Astrocyte (in vitro differentiated cells and primary cell): ENCODE results near the gene DCAF4. TPM values are rescaled to one million over a fixed set of nuclear protein-coding genes. Genes with fewer than 3 reads are reported as not detected.

Source experiments
- DNase-seq: peaks from one replicate; pipeline ENCODE4 v3.0.0-alpha.2; 2010; ENCODE audit warnings: low read depth
- FAIRE-seq: peaks from 2 replicates; lab custom pipeline; 2011; peaks lifted over from hg19 to GRCh38; lab: Jason Lieb, UNC
- H2AFZ ChIP-seq: 2 replicates; pipeline ENCODE4 v1.6.0; 2012; ENCODE audit warnings: low read depth, low read length, inconsistent platforms
- H3K27ac ChIP-seq: 2 replicates; pipeline ENCODE4 v1.5.1; 2011; ENCODE audit warnings: low read depth, low read length, inconsistent platforms
- H3K27me3 ChIP-seq: 2 replicates; pipeline ENCODE4 v1.6.0; 2011; ENCODE audit warnings: low read length, inconsistent platforms; ENCODE audit not compliant: insufficient read depth
- H3K36me3 ChIP-seq: 2 replicates; pipeline ENCODE4 v1.5.1; 2011; ENCODE audit warnings: low read length, inconsistent platforms; ENCODE audit not compliant: insufficient read depth
- H3K4me1 ChIP-seq: 2 replicates; pipeline ENCODE4 v1.5.1; 2011; ENCODE audit warnings: low read length, inconsistent platforms; ENCODE audit not compliant: insufficient read depth
- H3K4me2 ChIP-seq: 2 replicates; pipeline ENCODE4 v1.6.0; 2012; ENCODE audit warnings: low read length, inconsistent platforms
- H3K4me3 ChIP-seq: 2 replicates; pipeline ENCODE4 v1.5.1; 2011; ENCODE audit warnings: low read depth, mild to moderate bottlenecking, low read length, inconsistent platforms; ENCODE audit not compliant: insufficient read depth
- H3K79me2 ChIP-seq: 2 replicates; pipeline ENCODE4 v1.6.0; 2012; ENCODE audit warnings: mild to moderate bottlenecking, low read length, inconsistent platforms; ENCODE audit not compliant: insufficient read depth
- H3K9ac ChIP-seq: 2 replicates; pipeline ENCODE4 v1.6.0; 2012; ENCODE audit warnings: mild to moderate bottlenecking, low read length, inconsistent platforms
- H3K9me3 ChIP-seq: 2 replicates; pipeline ENCODE4 v1.5.1; 2012; ENCODE audit warnings: low read depth, mild to moderate bottlenecking, low read length, inconsistent platforms; ENCODE audit not compliant: insufficient read depth
- H4K20me1 ChIP-seq: 2 replicates; pipeline ENCODE4 v1.6.0; 2012; ENCODE audit warnings: low read length, inconsistent platforms; ENCODE audit not compliant: insufficient read depth
- H3K27ac Mint-ChIP-seq: one replicate; pipeline ENCODE4 v1.8.0; 2021; ENCODE audit warnings: mild to moderate bottlenecking, mixed read lengths; ENCODE audit not compliant: unreplicated experiment
- H3K27me3 Mint-ChIP-seq: one replicate; pipeline ENCODE4 v1.8.0; 2021; ENCODE audit warnings: low read depth, mixed read lengths; ENCODE audit not compliant: unreplicated experiment
- H3K36me3 Mint-ChIP-seq: one replicate; pipeline ENCODE4 v1.8.0; 2021; ENCODE audit warnings: low read depth, mixed read lengths; ENCODE audit not compliant: unreplicated experiment
- H3K4me1 Mint-ChIP-seq: one replicate; pipeline ENCODE4 v1.8.0; 2021; ENCODE audit warnings: low read depth, mixed read lengths; ENCODE audit not compliant: unreplicated experiment
- H3K4me3 Mint-ChIP-seq: one replicate; pipeline ENCODE4 v1.8.0; 2021; ENCODE audit warnings: mild to moderate bottlenecking, moderate library complexity, mixed read lengths; ENCODE audit not compliant: unreplicated experiment
- H3K9me3 Mint-ChIP-seq: one replicate; pipeline ENCODE4 v1.8.0; 2021; ENCODE audit warnings: mild to moderate bottlenecking, mixed read lengths; ENCODE audit not compliant: unreplicated experiment
- CTCF ChIP-seq: IDR thresholded peaks from 2 replicates; pipeline ENCODE4 v1.5.1; 2011; ENCODE audit warnings: low read depth, mild to moderate bottlenecking, inconsistent platforms, low read length, moderate library complexity; ENCODE audit not compliant: insufficient read depth
- EZH2 ChIP-seq: IDR thresholded peaks from 2 replicates; pipeline ENCODE4 v1.6.1; 2012; ENCODE audit warnings: mild to moderate bottlenecking, low read length, inconsistent platforms; ENCODE audit not compliant: insufficient read depth
- total RNA-seq: library from RNA; stranded (reverse); gene quantifications from 2 replicates; pipeline ENCODE4 v1.2.1, GENCODE V29; 2021

The DCAF4 gene
- total RNA-seq, 1 donor from 2014 or later, result 33.5 TPM

GRCh38 chr14:72982146-72982708 is 56.0 kb downstream of the DCAF4 start:
- no peaks in the 10 kb centered on the region for H3K79me2 ChIP-seq
- no peak overlapping the region for H2AFZ ChIP-seq
- Mint-ChIP-seq H3K27me3 (no peaks in the 10 kb centered on the region), H3K4me1 (no peaks in the 10 kb centered on the region), H3K4me3 (no peak overlapping the region), H3K27ac (no peak overlapping the region), H3K9me3 (no peaks in the 10 kb centered on the region), H3K36me3 (peaks cover 33% of the 10 kb centered on the region)
- H3K27ac ChIP-seq, result no peak overlapping the region
- peaks cover 30% of the 10 kb centered on the region for H4K20me1 ChIP-seq
- H3K9me3 ChIP-seq, result no peaks in the 10 kb centered on the region
- H3K36me3 ChIP-seq, result peaks cover 32% of the 10 kb centered on the region
- no peaks in the 10 kb centered on the region for H3K4me1 ChIP-seq
- H3K9ac ChIP-seq, result no peak overlapping the region
- H3K4me2 ChIP-seq, result no peak overlapping the region
- no peaks in the 10 kb centered on the region for H3K27me3 ChIP-seq
- H3K4me3 ChIP-seq, result no peak overlapping the region
- FAIRE-seq, result no peak
- no peak for TF ChIP-seq EZH2
- TF ChIP-seq CTCF, result no peak
- peak; percentile 31 for DNase-seq

GRCh38 chr14:72986214-72986613 is 60.0 kb downstream of the DCAF4 start:
- no peaks in the 10 kb centered on the region for H3K4me1 ChIP-seq
- Mint-ChIP-seq H3K27ac (no peak overlapping the region), H3K4me3 (no peak overlapping the region), H3K4me1 (no peaks in the 10 kb centered on the region), H3K9me3 (no peaks in the 10 kb centered on the region), H3K27me3 (no peaks in the 10 kb centered on the region), H3K36me3 (peaks cover 27% of the 10 kb centered on the region)
- H3K79me2 ChIP-seq, result no peaks in the 10 kb centered on the region
- no peak overlapping the region for H2AFZ ChIP-seq
- FAIRE-seq, result no peak
- H3K27ac ChIP-seq, result no peak overlapping the region
- H3K4me2 ChIP-seq, result no peak overlapping the region
- peaks cover 25% of the 10 kb centered on the region for H4K20me1 ChIP-seq
- no peaks in the 10 kb centered on the region for H3K9me3 ChIP-seq
- H3K4me3 ChIP-seq, result no peak overlapping the region
- H3K27me3 ChIP-seq, result no peaks in the 10 kb centered on the region
- H3K36me3 ChIP-seq, result peaks cover 22% of the 10 kb centered on the region
- H3K9ac ChIP-seq, result no peak overlapping the region
- DNase-seq, result no peak
- no peak for TF ChIP-seq CTCF
- TF ChIP-seq EZH2, result no peak

- FAIRE-seq (no peak), DNase-seq (no peak)
- no peaks in the 10 kb centered on the region for H3K4me1 ChIP-seq
- H3K9ac ChIP-seq, result no peak overlapping the region
- peaks cover 22% of the 10 kb centered on the region for H4K20me1 ChIP-seq
- Mint-ChIP-seq H3K27ac (no peak overlapping the region), H3K4me1 (no peaks in the 10 kb centered on the region), H3K4me3 (no peak overlapping the region), H3K9me3 (no peaks in the 10 kb centered on the region), H3K27me3 (no peaks in the 10 kb centered on the region), H3K36me3 (peaks cover 22% of the 10 kb centered on the region)
- peaks cover 19% of the 10 kb centered on the region for H3K36me3 ChIP-seq
- no peaks in the 10 kb centered on the region for H3K9me3 ChIP-seq
- H2AFZ ChIP-seq, result no peak overlapping the region
- H3K4me3 ChIP-seq, result no peak overlapping the region
- TF ChIP-seq CTCF, result no peak
- no peak for TF ChIP-seq EZH2
- H3K27me3 ChIP-seq, result no peaks in the 10 kb centered on the region
- H3K27ac ChIP-seq, result no peak overlapping the region
- H3K4me2 ChIP-seq, result no peak overlapping the region
- H3K79me2 ChIP-seq, result no peaks in the 10 kb centered on the region
Observed at GRCh38 chr14:72986857-72987256, 60.6 kb downstream of the DCAF4 start.
